Measurements from ENCODE around the gene MPP4. TPM values are rescaled to one million over a fixed set of nuclear protein-coding genes. Genes with fewer than 3 reads are reported as not detected.

The MPP4 gene
- total RNA-seq, 1 experiment from 2014 or later = not detected

DNA sequence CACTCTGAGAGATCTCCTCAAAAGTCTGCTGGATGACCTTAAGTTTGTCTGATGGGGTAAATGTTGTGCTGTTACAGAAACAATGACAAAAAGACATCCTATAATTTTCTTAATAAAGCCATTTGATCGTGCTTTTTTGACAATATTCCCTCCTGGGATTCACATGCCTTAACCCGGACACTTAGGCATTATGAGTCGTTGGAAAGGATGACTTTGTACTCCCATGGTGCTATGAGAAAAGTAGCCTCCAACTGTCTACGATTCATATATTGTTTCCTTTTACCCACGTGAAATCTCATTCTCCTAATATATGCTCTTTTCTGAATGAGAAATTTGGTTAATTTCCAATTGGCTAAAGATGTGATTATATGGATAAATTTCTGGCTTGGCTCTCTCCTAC lies 6.1 kb upstream of the MPP4 start:
- no peak overlapping the region for H3K27ac ChIP-seq
- BruUV-seq (replicated peaks) = no TSS peak
- H3F3A ChIP-seq (ENCODE audit: insufficient read depth, low read depth) = peaks cover 2% of the 10 kb centered on the region; the same call in 1 of the 2 replicates
- H2AFZ ChIP-seq = no peak overlapping the region
- no peaks in the 10 kb centered on the region for H4K20me1 ChIP-seq (ENCODE audit: insufficient read depth)
- H3K4me3 ChIP-seq = no peak overlapping the region
- H3K4me1 ChIP-seq (replicated peaks; ENCODE audit: insufficient read depth) = peaks cover 2% of the 10 kb centered on the region; the same call in 1 of the 2 replicates
- H3K27me3 ChIP-seq (ENCODE audit: insufficient read depth, low read depth) = no peaks in the 10 kb centered on the region
- peaks cover 22% of the 10 kb centered on the region for H3K36me3 ChIP-seq (ENCODE audit: low read depth)
- no peaks in the 10 kb centered on the region for H3K9me3 ChIP-seq (ENCODE audit: insufficient read depth, low read depth)
- TF ChIP-seq, protein P1, sequence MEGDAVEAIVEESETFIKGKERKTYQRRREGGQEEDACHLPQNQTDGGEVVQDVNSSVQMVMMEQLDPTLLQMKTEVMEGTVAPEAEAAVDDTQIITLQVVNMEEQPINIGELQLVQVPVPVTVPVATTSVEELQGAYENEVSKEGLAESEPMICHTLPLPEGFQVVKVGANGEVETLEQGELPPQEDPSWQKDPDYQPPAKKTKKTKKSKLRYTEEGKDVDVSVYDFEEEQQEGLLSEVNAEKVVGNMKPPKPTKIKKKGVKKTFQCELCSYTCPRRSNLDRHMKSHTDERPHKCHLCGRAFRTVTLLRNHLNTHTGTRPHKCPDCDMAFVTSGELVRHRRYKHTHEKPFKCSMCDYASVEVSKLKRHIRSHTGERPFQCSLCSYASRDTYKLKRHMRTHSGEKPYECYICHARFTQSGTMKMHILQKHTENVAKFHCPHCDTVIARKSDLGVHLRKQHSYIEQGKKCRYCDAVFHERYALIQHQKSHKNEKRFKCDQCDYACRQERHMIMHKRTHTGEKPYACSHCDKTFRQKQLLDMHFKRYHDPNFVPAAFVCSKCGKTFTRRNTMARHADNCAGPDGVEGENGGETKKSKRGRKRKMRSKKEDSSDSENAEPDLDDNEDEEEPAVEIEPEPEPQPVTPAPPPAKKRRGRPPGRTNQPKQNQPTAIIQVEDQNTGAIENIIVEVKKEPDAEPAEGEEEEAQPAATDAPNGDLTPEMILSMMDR (conservative IDR thresholded peaks at IDR 0.05) = no peak
- no peak for TF ChIP-seq EZH2 (IDR thresholded peaks at IDR 0.05; ENCODE audit: low read depth)
- H3K9me2 ChIP-seq (ENCODE audit: insufficient read depth) = no peaks in the 10 kb centered on the region
- POLR2A ChIA-PET (ENCODE audit: unreplicated experiment) = no interaction called here
- CTCF ChIA-PET = no interaction called here
- intact Hi-C loops (cut with micrococcal nuclease; ENCODE audit: unreplicated experiment) = no loop called here
- H3K4me2 ChIP-seq = no peak overlapping the region
- no peaks in the 10 kb centered on the region for H3K79me2 ChIP-seq (ENCODE audit: low read depth)
- DNase-seq = no peak

DNA sequence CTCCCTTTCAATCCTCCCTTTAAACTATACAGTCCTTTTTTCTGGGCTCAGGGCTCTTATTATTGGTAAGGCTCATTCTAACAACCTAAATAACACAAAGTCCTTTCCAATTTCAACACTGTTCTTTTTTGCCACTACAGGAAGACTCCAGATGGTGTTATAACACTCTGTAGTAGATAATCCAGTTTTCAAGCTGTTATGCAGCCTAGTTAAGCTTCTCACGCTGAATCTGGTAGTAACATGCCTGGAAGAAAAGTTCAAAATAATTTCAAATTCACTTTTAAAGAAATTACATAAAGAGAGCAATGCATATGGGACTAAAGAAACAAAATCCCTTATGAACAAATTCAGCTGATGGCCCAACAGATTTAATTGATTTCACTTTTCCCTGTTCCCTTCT lies 3.2 kb upstream of the MPP4 start:
- peaks cover 20% of the 10 kb centered on the region for H3K36me3 ChIP-seq (ENCODE audit: low read depth)
- H3K4me3 ChIP-seq = no peak overlapping the region
- H2AFZ ChIP-seq = no peak overlapping the region
- H3K79me2 ChIP-seq (ENCODE audit: low read depth) = no peaks in the 10 kb centered on the region
- no TSS peak for BruUV-seq (replicated peaks)
- DNase-seq = no peak
- H3F3A ChIP-seq (ENCODE audit: insufficient read depth, low read depth) = peaks cover 20% of the 10 kb centered on the region; the same call in 1 of the 2 replicates
- H3K9me2 ChIP-seq (ENCODE audit: insufficient read depth) = no peaks in the 10 kb centered on the region
- no peaks in the 10 kb centered on the region for H3K9me3 ChIP-seq (ENCODE audit: insufficient read depth, low read depth)
- CTCF ChIA-PET = interaction anchor here (0.6 kb wide), 1 partner anchor 482 kb away, joined by 5 read pairs; no protein-coding TSS in a partner anchor
- no peak for TF ChIP-seq EZH2 (IDR thresholded peaks at IDR 0.05; ENCODE audit: low read depth)
- TF ChIP-seq, protein P1 (conservative IDR thresholded peaks at IDR 0.05) = no peak
- H4K20me1 ChIP-seq (ENCODE audit: insufficient read depth) = no peaks in the 10 kb centered on the region
- H3K27me3 ChIP-seq (ENCODE audit: insufficient read depth, low read depth) = no peaks in the 10 kb centered on the region
- intact Hi-C loops (cut with micrococcal nuclease; ENCODE audit: unreplicated experiment) = no loop called here
- H3K4me1 ChIP-seq (replicated peaks; ENCODE audit: insufficient read depth) = peaks cover 26% of the 10 kb centered on the region
- H3K4me2 ChIP-seq = no peak overlapping the region
- no peak overlapping the region for H3K27ac ChIP-seq
- POLR2A ChIA-PET (ENCODE audit: unreplicated experiment) = no interaction called here

DNA sequence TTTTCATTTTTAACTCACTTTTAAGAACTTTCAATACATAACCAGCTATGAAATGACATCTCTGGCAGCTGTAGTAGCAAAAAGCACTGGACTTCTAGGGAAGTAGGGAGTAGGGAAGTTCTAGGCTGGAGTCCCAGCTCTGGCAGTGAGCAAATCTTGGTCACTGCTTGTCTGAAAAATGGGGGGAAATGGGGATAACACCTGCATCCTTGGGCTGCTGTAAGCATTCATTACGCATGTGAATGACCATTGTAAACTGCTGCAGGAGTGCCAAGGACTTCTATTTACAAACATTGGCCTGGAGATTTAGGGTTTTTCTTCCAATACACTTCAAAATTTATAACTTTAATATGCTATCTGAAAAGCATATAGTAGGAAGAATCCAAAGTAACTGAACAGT lies 972 bp upstream of the MPP4 start:
- H3K4me3 ChIP-seq = no peak overlapping the region
- BruUV-seq (replicated peaks) = no TSS peak
- CTCF ChIA-PET = no interaction called here
- H3K27me3 ChIP-seq (ENCODE audit: insufficient read depth, low read depth) = no peaks in the 10 kb centered on the region
- H3K4me1 ChIP-seq (replicated peaks; ENCODE audit: insufficient read depth) = peaks cover 35% of the 10 kb centered on the region
- H3K79me2 ChIP-seq (ENCODE audit: low read depth) = no peaks in the 10 kb centered on the region
- intact Hi-C loops (cut with micrococcal nuclease; ENCODE audit: unreplicated experiment) = no loop called here
- TF ChIP-seq, protein P1 (conservative IDR thresholded peaks at IDR 0.05) = no peak
- no peak for TF ChIP-seq EZH2 (IDR thresholded peaks at IDR 0.05; ENCODE audit: low read depth)
- H3K9me3 ChIP-seq (ENCODE audit: insufficient read depth, low read depth) = no peaks in the 10 kb centered on the region
- H3K27ac ChIP-seq = no peak overlapping the region
- no peaks in the 10 kb centered on the region for H4K20me1 ChIP-seq (ENCODE audit: insufficient read depth)
- peaks cover 20% of the 10 kb centered on the region; the same call in 1 of the 2 replicates for H3F3A ChIP-seq (ENCODE audit: insufficient read depth, low read depth)
- peak overlapping the region; percentile 31; the same call in 1 of the 2 replicates for H3K4me2 ChIP-seq
- POLR2A ChIA-PET (ENCODE audit: unreplicated experiment) = no interaction called here
- no peak for DNase-seq
- peaks cover 11% of the 10 kb centered on the region for H3K36me3 ChIP-seq (ENCODE audit: low read depth)
- H3K9me2 ChIP-seq (ENCODE audit: insufficient read depth) = no peaks in the 10 kb centered on the region
- no peak overlapping the region for H2AFZ ChIP-seq

Data from PC-9 (cell line).